ENCODE data around the gene TSPEAR. TPM values are rescaled to one million over a fixed set of nuclear protein-coding genes. Genes with fewer than 3 reads are reported as not detected.

The TSPEAR gene
- total RNA-seq, 4 donors from 2014 or later = not detected

DNA sequence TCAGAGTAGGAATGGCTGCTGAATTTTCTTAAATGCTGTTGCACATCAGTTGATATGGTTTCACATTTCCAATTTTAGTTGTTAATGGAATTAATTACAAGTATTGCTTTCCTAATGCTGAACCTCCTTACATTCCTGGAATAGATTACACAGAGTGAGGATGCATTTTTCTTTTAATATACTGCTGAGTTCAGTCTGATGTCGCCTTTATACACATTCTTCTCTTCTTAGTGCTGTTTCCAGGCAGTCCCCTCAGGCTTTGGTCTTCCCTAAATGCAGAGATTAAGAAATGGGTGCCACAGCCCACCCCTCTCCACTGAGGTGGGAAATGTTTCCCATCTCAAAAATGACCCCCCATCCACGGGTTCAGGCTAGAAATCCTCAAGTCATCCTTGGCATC is 6.7 kb upstream of the TSPEAR start:
- TF ChIP-seq, protein P1, sequence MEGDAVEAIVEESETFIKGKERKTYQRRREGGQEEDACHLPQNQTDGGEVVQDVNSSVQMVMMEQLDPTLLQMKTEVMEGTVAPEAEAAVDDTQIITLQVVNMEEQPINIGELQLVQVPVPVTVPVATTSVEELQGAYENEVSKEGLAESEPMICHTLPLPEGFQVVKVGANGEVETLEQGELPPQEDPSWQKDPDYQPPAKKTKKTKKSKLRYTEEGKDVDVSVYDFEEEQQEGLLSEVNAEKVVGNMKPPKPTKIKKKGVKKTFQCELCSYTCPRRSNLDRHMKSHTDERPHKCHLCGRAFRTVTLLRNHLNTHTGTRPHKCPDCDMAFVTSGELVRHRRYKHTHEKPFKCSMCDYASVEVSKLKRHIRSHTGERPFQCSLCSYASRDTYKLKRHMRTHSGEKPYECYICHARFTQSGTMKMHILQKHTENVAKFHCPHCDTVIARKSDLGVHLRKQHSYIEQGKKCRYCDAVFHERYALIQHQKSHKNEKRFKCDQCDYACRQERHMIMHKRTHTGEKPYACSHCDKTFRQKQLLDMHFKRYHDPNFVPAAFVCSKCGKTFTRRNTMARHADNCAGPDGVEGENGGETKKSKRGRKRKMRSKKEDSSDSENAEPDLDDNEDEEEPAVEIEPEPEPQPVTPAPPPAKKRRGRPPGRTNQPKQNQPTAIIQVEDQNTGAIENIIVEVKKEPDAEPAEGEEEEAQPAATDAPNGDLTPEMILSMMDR (IDR thresholded peaks at IDR 0.05; ENCODE audit: low read depth) = no peak

DNA sequence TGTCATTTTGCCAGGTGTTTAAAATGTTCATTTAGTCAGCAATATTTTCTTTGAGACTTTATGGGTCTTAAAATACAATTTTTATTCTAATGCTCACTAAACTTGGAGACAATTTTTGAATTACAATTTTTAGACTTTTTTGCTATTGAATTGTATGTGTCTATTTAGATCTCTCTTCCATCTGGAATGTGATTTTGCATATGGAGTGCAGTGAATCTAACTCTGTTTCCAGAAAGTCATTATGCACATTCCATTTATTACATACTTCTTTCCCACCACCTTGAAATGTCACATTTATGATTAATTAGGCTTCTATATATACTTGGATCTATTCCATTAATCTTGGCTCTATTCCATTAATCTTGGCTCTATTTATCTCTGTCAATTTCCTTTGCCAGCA is 5.6 kb upstream of the TSPEAR start:
- TF ChIP-seq, protein P1 (IDR thresholded peaks at IDR 0.05; ENCODE audit: low read depth) = no peak

DNA sequence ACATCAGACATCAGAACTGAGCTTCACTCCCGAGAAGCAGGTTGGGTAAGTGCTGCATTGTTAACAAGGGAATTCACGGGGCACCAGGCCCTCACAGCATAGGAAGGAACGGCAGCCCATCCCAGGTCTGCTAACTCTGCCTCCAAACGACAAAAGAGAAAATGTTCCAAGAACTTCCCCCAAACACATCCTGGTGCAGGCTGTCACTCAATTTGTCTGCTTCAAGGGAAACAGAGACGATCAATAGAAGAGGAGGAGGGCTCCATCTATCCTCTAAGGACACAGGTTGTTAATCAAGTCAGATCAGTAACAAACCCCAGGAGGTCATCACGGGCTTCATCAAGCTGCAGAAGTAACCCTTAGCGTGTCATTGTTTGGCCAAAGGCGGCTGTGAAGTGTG is 3.5 kb upstream of the TSPEAR start:
- TF ChIP-seq, protein P1 (IDR thresholded peaks at IDR 0.05; ENCODE audit: low read depth) = no peak

DNA sequence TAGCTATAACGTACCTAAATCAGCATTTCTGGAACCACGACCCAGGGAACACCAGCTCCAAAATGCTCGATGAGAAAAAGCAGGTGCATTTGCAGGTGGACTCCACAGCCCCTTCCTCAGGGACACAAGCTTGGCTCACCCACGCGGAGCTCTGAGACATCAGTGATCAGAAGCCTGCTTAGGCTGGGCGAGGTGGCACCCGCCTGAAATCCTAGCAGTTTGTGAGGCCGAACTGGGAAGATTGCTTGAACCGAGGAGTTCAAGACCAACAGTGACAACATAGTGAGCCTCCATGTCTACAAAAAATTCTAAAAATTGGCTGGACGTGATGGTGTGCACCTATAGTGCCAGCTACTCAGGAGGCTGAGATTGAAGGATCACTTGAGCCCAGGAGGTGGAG is 2.5 kb upstream of the TSPEAR start:
- TF ChIP-seq, protein P1 (IDR thresholded peaks at IDR 0.05; ENCODE audit: low read depth) = no peak

DNA sequence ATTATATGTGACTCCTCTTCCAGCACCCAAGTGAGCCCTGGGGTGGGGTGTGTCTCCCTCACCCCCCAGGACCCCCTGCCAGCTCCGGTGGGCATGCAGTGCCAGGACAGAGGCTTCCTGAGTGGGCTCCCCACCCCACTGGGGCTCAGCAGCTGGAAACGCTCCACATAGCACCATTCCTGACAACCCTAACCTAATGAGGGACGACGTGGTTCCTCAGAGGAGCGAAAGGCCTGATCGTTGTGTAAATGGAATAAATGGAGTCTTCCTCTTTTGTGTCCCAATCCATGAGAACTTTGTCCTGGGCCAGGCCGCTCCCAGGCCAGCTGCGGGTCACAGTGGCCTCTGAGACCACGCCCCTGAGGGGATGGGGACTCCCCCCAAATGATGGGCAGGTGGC is 1.8 kb upstream of the TSPEAR start:
- TF ChIP-seq, protein P1 (IDR thresholded peaks at IDR 0.05; ENCODE audit: low read depth) = no peak

DNA sequence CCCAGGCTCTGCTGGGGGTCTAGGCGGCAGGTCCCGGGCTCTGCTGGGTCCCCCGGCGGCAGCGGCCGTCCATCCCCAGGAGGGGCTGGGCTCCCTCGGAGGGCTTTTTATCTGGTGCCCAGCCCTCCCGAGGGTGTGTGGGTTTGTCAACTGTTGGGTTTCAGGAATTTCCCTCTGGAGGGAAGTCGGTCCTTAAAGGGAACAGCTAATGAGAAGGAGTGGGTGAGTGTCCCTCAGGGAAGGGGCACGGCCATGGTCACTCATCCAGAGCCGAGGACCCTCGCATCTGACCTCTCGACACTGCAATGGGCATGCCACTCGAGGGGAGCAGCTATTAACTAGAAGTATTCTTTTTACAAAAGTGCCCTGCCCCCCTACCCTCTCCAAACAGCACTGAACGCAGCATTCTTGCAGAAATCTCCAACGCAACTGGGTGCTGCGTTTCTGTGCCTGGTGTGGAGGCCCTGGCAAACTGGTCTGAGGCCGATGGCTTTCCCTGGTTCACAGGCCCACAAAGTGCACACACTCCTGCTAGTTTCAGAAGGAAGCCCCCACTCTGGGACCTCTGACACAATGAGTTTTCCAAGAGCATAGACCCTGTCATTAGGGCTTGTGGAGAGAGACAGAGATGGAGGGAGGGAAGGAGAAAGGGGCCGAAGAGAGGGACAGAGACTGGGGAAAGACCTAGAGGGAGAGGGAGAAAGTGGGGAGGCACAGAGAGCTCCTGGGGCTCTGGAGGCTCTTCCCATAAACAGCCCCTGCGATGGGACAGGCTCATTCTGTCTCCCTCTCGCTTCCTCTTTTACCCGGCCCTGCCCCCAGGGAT is 1.0 kb upstream of the TSPEAR start:
- TF ChIP-seq, protein P1 (IDR thresholded peaks at IDR 0.05; ENCODE audit: low read depth) = no peak

DNA sequence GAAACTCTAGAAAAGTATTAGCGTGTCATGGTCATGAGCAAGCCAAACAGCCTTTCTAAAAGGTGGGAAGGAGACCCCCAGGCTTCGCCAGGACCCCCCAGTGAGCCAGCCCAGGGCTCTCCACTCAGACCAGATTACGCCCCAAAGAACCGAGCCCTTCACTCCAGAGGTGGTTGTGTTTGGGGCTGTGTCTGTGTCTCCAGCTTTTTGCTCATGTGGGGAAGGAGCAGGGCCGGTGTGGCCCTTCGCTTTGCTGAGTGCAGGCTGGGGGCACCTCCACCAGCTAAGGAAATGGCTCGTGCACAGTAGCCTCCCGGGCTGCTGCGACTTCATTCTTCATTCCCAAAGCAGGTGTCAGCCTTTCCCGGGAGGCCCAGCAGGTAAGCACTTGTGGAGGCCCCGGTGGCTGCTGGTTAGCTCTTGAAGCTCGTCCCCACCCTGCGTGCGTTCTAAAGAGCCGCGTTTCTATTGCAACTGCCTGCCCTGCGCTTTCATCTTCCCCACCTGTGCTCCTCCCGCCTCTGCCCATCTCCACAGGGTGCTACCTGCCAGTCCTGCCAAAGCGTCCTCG is 531 bp downstream of the TSPEAR start:
- TF ChIP-seq, protein P1 (IDR thresholded peaks at IDR 0.05; ENCODE audit: low read depth) = no peak

Data from subcutaneous adipose tissue (tissue), 4 donors.